PC-9 (cell line): Measurements from ENCODE around the gene FAR1.

Experiments
- CTCF ChIP-seq: fragments of 200-600 bp; sonication (generic); conservative IDR thresholded peaks from 2 replicates; pipeline ENCODE4 v1.6.1; 2017; ENCODE audit warnings: mixed run types, antibody characterized with exemption, mild to moderate bottlenecking, moderate library complexity
- EZH2 ChIP-seq: fragments of 200-600 bp; sonication (generic); IDR thresholded peaks from 2 replicates; pipeline ENCODE4 v1.8.0; 2017; ENCODE audit warnings: antibody characterized with exemption, low read depth

- TF ChIP-seq CTCF, result no peak
- no peak for TF ChIP-seq EZH2
These were observed 13.0 kb downstream of the FAR1 start for GRCh38 chr11:13681446-13681845.
